HG02623 (cell line): ENCODE results near the gene DHCR24.

Experiments
- ATAC-seq: cut with Tn5 transposase; IDR thresholded peaks from one replicate; pipeline ENCODE4 v1.9.1; 2021; ENCODE audit warnings: moderate library complexity; ENCODE audit not compliant: unreplicated experiment

Gene DHCR24

DNA sequence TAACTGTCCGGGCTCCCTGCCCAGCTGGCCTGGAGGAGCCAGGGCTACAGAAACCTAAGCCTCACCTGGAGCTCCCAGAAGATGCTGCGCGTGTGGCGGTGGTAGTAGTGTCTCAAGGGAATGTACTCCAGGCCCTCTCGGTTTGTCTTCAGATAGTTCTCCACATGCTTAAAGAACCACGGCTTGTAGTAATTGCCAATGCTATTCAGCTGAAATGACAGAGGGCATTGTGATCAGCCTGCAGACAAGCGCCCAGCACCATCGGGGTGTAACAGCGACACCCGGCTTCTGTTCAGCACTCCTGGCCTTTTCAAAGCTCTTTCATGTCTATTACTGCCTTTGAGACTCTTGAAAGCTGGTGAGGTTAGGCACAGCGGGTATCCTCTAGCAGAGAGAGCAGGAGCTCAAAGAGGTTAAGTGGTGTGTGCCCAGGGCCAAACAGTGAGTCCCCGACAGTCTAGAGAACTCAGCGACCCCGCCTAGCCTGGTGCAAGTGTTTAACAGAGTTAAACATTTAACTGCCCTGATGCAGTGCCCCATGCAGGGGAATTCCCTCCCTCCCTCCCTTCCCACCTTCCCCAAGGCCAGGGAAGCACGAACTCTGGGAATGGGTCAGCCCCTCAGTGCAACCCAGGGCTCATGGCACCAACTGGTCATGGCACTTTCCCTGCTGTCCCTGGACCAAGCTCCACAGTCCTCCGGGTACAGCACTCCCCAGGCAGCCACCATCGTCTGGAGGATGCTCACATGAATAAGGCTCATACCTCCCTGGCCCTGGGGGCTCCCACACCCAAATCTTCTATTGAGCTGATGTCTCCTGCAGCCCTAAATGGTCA is 21.5 kb downstream of the DHCR24 start:
- ATAC-seq, result no peak

DNA sequence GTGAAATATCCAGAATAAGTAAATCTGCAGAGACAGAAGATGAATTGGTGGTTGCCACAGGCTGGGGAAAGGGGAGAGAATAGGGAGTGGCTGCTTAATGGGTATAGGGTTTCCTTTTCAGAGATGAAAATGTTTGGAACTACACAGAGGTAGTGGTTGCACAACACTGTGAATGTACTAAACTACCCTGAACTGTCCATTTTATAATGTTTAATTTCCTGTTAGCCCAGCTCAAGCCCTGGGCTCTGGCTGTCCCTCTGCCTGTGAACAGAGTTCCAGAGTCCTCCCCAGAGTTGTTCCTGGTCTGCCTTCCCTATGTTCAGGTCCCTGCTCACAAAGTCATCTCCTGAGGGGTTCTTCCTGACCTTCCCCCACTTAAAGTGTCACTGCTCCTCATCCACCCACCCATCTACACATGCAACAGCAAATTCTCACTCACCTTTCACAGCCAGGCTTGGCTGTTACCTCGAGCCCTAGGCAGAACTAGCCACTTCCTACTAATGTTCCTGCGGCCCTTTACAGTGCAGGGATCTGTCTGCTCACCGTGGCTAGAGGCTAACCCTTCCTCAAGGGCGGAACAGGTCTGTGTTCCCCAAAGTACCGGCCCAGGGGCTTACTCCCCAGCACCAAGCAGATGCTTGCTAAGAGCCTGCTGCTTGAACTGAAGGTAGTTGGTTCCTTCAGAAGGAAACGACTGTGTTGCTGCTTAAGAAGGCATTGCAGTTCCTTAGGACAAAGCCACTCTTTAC is 22.4 kb downstream of the DHCR24 start:
- ATAC-seq, result no peak

DNA sequence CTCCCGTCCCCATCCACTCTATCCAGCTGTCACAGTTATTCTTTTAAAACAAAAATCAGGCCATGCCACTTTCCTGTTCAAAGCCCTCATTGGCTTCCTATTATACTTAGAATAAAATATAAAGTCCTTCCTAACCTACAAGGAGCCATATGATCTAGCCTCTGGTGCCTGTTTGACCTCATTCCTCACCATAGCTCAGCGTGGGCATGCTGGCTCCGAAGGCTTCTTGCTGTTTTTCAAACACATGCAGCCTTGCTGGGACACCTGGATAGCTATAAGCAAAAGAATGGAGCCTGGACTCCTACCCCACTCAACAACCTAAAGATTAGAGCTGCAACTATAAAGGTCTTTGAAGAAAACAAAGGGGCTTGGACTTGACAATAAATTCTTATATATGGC is 23.7 kb downstream of the DHCR24 start:
- no peak for ATAC-seq

DNA sequence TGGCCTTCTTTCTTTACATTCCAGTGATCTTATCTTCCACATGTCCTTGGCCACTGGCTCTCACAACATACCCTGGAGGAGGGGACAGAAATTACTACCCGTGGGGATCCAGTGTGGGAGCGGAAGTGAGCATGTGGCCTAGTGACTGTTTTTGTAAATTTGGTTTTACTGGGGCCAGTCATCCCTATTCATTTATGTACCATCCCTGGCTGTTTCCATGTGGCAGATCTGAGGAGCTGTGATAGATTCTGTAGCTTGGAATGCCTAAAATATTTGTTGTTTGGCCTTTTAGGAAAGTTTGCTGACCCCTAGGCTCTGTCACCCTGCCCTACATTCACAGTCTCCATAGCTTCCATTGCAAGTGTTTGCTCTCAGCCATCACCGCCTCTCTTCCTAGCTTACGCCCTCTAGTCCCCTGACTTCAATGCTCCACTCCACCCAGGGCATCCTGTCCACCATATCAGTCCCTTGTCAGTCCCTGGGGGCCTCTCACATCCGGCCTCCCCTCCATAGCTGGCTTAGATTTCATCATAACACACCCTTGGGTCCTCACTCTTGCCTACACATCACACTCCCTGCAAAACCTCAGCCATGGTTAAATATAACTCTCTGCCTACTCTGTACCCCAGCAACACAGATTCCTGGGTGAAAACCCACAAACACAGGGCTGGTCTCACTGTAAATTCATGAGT is 25.8 kb downstream of the DHCR24 start:
- ATAC-seq, result no peak

DNA sequence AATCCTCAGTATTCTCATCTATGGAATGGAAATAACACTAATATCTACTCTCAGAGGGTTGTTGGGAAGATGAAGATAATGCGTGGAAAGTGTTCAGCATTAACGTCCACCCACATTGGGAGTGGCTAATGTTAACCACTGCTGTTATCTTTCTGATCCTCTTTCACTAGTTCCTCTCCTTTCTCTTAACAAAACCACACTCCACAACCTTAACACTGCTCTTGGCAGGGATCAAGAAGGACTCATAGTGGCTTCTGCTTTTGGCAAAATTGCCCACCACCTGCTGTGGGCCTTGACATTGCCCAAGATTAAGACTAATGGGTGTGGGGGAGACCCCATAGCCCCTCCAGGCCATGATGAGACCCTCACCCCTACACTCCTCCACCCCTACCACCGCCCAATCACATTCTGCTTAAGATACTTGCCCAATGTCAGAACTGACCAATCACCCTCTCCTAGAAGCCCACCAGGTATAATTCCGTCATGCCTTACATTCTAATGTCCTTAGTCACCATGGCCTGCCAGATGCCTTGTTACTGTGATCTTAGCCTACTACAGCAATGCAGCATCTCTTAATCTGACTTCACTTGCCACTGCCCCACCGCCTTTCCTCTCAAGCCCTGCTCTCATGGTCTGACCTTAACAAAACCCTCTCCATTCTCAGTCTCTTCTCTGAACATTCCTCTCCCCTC is 27.1 kb downstream of the DHCR24 start:
- ATAC-seq, result no peak

DNA sequence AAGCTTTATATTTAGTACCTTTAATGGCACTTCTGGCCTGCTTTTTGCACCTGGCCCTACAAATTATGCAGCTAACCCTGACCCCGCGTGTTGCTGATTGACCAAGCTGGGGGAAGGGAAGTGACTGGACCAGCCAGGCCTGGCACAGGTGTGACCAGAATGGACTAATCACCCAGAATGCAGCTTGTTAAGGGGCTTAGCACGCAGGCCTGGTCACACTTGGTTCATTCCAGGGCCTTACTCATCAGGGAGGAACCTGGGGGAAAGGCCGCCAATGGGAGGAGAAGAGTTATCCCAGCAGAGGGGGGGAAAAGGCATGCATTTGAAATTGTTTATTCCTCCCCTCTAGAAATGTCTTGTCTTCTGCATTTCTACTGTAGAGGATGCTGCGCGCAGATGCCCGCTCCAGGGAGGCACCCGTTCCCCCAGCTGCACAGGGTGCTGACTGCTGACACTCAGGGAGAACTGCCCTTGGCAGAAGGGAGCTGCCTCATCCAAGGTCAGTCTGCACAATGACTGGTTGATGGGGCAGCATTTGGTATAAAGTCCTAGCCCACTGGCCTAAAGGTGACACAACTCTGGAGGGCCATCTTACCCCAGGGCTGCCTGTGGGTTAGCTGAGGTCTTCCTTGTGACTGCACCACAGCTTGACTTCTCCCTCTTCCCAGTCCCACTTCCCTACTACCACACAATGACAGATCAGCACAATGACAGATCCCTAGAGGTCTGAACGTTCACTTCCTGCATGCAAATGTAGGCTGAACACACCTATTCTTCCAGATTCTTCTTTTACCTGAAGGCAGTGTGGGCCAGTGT is 29.0 kb downstream of the DHCR24 start:
- no peak for ATAC-seq

DNA sequence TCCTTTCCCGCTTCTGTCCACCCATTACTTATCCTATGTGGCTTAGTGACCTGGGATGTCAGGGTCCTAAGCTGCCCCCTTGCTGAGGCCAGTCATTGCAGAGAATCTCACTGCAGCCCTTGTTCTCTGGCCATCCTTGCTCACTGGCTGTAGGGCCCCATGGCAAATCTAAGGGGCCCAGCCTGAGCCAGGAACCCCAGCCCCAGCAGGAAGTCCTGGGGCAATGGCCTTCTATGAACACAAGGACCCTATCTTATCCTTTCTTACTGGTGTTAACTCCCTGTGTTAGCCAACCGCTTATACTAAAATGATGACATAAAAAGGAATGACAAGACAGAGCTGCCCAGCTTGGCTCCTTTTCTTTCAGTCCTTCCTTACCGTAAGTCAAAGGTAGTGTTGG is 29.9 kb downstream of the DHCR24 start:
- no peak for ATAC-seq

DNA sequence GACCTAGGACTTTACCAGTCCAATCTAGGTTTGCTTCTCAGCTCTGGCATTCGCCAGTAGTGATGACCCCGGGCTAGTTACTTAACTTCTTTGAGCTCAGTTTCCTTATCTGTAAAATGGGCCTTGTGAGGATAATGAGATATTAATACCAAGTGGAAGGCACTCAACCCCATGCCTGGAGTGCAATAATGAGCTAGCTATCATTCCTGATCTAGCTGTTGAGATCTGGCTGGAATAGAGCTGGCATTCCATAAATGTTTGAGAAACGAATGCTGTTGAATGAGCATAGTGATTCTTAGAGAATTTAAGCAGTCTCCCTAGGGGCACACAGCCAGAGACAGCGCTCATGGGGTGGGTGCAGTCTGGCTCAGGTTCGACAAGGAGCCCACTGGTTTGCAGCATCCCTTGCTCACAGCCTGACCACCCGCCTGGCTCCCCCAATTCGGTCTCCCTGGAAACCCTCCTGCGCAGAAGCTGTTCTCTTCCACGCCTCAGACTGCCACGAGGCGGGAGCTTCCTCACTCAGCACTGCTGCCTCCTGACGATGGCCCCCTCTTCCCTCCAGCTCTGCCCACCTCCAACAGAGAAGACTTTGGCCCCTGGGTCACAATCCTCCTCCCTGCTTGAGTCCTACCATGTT is 32.5 kb downstream of the DHCR24 start:
- ATAC-seq, result no peak

DNA sequence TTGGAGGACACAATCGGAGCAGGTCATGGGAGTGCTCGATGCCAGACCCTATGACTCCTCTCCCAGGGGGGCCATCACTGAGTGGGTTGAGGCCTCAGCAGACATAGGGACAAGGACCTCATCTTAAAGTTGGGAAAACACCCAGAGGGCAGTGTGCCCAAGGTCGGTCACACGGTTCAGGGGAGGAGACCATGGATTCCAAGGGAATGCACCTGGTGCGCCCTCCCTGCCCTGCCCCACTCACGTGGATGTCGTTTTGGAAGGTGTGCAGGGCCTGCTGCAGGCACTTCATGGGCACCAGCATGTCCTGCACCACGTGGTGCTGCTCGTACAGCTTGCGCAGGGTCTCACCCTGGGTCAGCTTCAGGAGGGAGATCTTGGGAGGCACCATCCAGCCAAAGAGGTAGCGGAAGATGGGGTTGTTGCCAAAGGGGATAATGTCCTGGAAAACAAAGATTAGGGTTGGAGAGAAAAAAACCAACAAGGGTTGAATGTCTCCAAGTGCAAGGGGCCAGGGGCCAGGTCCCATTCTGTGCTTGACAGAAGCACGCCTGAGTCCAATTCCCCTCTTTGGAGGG is 33.1 kb downstream of the DHCR24 start:
- ATAC-seq, result no peak

DNA sequence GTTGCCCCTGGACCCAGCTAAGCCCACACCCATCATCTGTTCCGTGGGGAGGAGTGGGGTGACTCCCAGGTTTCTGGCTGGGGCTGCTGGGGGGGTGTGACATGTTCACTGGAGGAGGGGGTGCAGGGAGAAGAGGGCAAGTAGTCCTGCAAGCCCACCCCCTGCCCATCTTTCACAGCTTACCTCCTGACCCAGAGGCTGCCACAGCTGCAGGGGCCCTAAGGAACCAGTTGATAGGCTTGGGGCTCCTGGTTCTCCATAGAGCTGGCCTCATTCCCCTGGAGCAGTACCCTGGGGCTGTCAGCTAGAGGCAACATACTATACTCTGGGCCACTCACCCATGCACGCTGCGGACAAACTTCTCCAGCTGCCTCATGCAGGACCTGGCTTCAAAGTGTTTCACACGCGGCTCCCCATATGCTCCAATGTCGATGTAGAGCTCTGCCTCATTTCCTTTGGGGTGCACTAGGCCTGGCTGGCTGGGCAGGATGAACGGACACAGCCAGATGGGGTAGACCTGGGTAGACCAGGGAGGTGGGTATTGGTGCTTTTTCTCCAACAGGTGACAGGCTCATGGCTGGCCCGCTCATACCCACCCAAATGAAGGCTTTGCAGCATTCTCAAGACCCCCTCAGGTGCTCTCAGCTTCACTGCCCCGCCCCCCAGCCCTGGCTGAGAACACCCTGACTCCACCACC is 33.8 kb downstream of the DHCR24 start:
- ATAC-seq, result no peak

DNA sequence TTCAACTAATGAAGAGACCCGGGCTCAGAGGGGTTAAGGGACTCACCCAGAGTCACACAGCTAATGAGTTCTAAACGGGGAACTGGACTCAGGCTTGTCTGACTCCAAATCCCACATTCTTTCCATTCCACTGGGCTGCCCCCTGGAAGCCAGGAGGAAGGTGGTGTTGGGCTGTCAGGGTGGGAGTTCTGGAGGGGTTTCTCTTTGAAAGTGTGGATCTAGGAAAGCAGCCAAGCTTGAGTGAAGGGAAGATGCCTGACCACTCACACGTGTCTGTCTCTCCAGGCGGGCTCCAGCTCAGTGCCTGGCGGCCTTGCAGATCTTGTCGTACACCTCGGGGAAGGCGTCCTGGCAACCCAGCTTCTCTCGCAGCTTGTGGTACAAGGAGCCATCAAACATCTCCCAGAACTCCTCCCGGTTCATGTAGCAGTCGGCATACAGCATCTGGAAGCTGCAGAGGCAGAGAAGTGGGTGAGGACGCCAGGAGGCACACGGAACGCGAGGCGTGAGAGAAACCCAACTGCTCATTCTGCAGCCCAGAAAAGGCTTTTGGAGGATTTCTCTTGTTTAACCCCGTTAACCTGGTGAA is 35.0 kb downstream of the DHCR24 start:
- no peak for ATAC-seq

DNA sequence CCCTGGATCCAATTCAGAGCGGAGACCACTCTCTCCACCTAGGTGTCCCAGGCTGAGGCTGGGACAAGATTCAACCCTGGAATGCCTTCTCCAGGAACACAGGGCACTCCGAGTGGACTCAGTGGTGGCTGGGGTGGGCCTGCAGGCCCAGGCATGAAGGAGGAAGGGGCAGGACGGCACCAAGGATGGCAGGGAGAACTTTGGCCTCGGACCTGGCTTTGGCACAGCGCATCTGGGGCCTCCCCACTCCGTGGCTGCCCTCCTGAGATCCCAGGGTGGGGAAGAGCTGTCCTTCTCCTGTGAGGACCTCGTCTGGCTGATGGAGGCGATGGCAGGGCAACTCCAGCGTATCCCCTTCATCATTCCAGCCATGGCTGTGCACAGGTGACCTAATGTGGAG is 35.6 kb downstream of the DHCR24 start:
- no peak for ATAC-seq

DNA sequence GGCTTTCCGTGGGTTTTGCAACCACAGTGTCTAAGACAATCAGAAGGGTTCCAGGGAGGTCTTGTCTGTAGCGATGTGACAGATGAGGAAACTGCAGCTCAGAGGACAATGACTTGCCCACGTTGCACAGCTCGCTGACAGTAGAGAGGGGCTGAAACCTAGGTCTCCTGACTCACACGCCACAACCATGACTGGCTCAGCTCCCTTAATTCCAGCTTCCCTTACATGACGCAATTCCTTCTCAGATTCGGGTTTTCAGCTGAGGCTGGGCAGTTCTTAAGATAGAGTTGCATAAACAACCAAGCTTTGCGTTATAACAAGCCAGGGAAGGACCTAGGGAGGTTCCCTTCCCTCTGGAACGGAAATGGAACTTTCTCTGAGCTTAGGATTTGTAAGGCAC is 36.3 kb downstream of the DHCR24 start:
- no peak for ATAC-seq

DNA sequence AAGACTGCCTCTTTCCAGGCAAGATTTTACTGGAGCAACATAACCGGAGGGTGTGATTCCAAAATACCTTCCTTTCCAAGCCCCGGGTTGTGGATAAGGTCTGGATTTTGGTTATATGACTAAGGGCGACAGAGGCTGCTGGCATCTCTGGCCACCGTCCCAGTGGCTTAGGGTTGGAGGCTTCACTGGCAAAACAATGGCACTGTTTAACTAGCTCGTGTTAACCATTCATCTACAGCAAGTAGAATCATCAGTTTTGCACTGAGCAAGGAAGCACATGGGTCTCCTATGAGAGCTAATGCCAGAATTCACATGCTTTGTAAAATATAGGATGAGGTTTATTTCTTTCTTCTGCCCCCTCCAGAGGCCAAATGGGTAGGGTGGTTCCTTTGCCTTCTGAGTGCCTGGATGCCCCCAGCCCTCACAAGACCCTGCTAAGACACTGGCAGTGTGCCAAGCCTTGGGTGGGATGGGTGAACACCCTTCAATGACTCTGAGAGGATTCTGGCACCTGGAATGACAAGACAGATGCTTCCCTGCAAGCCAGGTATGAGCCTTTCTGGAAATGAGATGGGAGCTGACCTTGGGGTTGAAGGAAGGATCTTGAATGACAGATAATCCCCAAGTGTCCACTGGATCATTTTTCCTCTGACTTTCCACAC is 36.8 kb downstream of the DHCR24 start:
- no peak for ATAC-seq

DNA sequence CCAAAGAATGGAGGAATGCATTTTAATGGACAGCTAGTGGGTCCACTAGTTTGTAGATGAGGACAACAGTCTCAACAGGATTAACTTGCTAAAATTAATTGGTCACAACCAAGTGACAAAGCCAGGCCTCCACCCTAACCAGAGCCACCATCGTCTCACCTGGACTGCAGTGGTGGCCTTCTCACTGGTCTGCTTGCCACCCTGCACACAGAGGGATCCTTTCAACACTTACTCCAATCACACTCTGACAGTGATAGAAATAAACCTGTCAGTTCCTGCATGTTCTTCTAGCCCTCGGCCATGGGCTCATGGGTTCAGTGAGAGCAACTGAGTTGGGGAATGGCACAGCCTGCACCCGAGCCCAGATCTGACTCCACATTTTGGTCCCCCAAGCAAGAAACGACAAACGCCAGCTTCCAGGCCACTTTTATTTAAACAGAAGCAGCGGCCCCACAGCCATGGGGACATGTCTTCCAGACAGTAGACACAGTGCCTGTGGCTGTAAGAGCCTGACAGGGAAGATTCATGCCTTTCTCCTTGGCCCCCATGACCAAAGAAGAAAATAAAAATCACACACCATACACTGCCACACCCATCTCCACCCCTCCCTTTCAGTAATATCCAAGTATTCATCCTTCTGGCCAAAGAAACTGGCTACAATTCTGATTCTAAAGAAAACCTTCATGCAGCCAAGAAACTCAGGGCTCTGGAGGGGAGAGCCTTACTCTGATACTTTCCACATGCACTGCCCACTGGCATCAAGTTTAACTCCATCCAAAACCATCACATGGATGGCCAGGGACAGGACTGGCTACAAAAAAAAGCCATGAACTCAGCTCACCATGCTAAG is 37.6 kb downstream of the DHCR24 start:
- ATAC-seq, result no peak

DNA sequence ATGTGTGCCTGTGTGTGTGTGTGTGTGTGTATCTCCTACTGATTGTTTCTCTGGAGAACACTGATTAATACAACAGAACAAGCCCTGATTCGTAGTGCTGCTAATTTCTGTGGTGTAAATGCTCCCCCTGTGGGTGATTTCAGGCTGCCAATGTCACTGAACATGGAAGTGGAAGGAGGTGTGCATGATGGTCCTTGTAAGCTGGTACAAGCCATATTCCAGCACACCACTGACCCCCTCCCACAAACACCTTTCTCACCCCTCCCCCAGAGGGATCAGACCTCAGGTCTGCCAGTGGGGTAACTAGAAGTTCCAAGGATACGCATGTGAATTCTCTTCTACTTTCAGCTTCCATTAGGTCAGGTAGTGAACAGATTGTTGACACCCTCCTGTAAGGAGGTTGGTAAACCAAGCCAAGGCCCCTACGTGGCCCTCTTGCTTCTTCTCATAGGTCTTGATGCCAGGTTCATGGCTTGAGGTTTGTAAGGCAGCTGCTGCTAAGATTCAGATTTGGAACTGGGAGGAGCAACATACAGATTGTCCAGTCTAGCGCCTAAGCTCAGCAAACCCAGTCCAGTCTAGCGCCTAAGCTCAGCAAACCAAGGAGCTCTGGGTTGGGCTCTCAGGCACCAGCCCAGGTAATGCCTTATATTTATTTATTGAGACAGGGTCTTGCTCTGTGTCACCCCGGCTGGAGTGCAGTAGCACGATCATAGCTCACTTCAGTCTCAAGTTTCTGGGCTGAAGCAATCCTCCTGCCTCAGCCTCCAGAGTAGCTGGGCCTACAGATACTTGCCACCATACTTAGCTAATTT is 38.7 kb downstream of the DHCR24 start:
- ATAC-seq, result no peak
